KOPT-K1 (cell line): Measurements from ENCODE around the gene RBM17.
"Not testable (repeated sequence)": the region's sequence is repeated elsewhere in the genome, so short reads cannot be mapped to it uniquely, and the experiment has no call there.

Experiments
- H3K27ac ChIP-seq: fragments of 200-600 bp; sonication (generic); 2 replicates; pipeline ENCODE4 v1.5.1; 2016; ENCODE audit warnings: antibody characterized with exemption, mild to moderate bottlenecking, low read depth, low read length; ENCODE audit not compliant: poor library complexity, severe bottlenecking
- H3K36me3 ChIP-seq: fragments of 200-600 bp; sonication (generic); 2 replicates; pipeline ENCODE4 v1.5.1; 2017; ENCODE audit warnings: antibody characterized with exemption, mild to moderate bottlenecking, low read length, moderate library complexity; ENCODE audit not compliant: insufficient read depth
- H3K9me3 ChIP-seq: fragments of 200-600 bp; sonication (generic); 2 replicates; pipeline ENCODE4 v1.5.1; 2017; ENCODE audit warnings: antibody characterized with exemption, low read length, mild to moderate bottlenecking; ENCODE audit not compliant: insufficient read depth, poor library complexity, severe bottlenecking

Gene RBM17

DNA sequence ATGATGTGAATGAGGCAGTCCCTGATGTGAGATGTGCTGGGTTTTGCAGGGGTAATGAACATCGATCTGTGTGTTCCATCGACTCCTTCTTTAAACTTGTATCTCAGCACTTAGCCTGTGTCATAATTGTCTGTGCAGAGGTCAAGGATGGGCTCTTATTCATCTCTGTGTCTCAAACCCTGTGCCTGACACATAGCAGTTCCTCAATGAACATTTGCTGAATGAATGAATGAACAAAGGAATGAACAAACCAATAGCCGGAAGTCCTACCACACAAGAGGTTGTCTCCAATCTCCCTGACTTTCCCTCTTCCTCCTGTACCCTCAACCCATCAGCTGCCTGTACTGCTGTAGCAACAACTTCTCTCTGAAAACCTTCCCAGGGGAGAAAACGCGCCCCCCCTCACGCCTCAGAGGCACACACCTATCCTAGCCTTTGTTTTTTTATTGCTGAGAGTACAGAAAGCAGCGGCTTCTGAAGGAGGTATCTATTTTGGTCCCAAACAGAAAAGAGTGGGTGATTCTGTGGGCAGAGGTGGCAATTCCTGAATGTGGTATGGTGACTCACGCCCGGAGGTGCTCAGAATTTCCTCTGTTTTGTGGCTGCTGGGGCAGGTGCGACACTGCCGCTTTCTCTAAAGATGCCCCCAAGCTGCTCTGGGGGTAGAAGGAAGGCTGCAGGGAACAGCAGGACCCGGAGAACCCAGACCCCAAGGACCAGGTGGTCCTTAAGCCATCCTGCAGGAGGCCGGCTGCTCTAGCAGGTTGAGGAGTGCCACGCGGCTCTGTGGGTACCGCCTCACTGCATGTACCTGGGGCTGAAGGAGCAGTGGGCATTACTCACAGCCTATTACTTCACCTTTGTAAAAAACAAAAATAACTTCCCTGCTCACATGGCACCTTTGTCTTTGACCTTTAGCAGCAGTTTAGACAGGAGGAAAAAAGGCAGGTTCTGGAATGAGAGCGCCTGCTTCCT, 36.3 kb upstream of the RBM17 start:
- H3K27ac ChIP-seq, result no peak overlapping the region
- no peaks in the 10 kb centered on the region for H3K9me3 ChIP-seq
- H3K36me3 ChIP-seq, result no peaks in the 10 kb centered on the region

DNA sequence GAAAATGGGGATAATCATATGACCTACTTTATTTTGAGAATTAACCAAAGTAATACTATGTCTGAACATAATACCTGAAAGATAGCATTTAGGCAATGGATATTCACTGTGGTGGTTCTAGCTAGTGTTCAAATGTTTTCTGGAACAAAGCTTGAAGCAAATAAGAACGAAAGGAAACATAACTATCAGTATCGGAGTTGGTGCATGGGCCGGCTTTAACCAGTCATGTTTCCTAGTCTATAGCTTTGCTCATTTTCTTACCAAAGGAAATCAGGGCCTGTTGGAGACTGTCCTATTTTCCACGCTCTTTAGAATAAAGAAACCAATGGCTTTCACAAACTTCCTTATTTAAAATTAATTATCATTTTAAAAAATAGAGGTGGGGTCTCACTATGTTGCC, 35.5 kb upstream of the RBM17 start:
- Histone ChIP-seq H3K9me3 (no peaks in the 10 kb centered on the region), H3K27ac (no peak overlapping the region), H3K36me3 (no peaks in the 10 kb centered on the region)

DNA sequence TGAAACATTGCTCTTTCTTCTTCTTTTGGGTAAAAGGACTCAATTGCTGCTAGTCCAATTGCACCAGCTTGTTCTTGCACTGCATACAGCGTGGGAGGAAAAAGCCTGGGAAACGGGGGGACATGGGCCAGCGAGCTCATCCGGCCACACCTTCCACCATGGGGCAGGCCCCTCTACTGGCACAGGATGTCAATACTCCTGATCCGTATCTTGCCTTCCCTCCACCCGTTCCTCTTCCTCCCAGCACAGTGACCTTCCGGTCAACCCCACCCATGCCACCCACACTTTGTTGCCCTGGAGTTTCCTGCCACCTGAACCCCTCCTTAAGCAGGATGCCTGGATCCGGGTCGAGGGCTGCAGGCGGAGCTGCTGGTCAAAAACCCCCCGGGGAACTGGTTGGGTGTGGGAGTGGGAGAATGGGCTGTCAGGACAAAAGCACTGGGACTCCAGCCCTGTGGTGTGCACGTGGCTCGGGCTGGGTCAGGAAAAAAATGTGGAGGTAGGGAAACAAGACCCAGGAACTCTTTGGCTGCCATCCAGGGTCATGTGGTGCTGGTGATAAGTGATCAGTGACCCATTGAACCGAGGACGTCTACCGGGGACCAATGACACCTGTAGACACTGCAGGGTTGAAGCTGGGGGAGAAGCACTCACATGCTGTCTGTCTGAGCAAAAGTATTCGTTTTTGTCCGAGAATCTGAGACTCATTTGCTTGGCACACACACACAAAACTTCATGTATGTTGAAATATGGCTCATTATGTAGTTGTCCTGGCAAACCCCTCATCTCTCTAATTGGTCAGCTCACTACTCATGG, 34.8 kb upstream of the RBM17 start:
- no peaks in the 10 kb centered on the region for H3K36me3 ChIP-seq
- H3K27ac ChIP-seq, result no peak overlapping the region
- H3K9me3 ChIP-seq, result no peaks in the 10 kb centered on the region

DNA sequence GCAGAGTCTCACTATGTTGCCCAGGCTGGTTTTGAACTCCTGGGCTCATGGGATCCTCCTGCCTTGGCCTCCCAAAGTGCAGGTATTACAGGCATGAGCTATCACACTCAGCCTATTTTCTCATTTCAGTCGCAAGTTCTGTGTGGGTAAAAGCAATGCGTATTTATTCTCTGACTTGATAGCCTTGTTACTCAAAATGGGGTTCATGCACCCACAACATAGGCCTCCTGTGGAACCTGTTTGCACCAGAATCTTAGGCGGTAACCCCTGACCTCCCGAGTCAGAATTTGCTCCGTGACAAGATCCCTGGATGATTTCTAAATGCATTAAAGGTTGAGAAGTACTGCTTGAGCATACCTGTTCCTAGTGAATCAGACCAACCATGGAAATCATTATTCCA, 34.0 kb upstream of the RBM17 start:
- H3K27ac ChIP-seq, result no peak overlapping the region
- no peaks in the 10 kb centered on the region for H3K9me3 ChIP-seq
- H3K36me3 ChIP-seq, result no peaks in the 10 kb centered on the region

DNA sequence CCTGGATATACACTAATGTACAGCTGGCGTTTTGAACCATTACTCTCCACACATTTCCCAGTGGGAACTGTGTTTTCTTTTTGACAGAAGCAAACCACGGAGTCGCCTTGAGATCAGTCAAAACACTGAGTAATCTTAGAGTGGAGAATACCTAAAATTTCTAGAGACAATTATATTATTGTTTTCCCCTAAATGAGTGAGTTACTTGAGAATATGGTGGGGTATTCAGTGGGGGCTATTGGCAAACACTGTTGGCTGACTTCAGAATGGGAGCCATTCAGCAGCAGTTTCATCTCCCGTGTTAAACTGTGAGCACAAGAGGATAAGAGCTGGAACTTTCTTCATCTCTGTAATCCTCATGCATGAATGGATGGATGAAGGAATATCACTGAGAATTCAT, 32.9 kb upstream of the RBM17 start:
- H3K27ac ChIP-seq, result no peak overlapping the region
- H3K36me3 ChIP-seq, result no peaks in the 10 kb centered on the region
- H3K9me3 ChIP-seq, result no peaks in the 10 kb centered on the region

DNA sequence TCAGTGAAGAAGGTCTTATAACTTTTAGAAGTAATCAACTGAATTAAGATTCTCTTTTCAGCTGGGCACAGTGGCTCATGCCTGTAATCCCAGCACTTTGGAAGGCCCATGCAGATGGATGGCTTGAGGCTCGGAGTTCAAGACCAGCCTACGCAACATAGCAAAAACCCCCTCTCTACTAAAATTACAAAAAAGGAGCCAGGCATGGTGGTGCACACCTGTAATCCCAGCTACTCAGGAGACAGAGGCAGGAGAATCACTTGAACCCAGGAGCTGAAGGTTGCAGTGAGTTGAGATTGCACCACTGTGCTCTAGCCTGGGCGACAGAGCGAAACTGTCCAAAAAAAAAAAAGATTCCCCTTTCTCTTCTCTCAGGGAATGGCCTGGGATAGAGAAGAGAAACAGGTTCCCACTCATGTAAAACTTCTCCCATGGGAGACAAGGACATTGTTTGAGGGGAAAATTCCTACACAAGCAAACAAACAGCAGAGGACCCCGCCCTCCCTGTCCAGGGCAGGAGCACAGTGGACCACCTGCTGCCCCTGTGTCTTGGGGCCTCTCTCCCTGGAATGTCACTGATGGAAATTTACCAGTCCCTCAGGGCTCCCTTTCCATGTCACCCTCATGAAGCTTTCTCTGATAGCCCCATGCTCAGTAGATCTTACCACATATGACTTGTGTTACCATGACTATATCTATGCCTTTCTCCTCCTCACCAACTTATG, 32.3 kb upstream of the RBM17 start:
- H3K9me3 ChIP-seq, result no peaks in the 10 kb centered on the region
- no peaks in the 10 kb centered on the region for H3K36me3 ChIP-seq
- H3K27ac ChIP-seq, result no peak overlapping the region

DNA sequence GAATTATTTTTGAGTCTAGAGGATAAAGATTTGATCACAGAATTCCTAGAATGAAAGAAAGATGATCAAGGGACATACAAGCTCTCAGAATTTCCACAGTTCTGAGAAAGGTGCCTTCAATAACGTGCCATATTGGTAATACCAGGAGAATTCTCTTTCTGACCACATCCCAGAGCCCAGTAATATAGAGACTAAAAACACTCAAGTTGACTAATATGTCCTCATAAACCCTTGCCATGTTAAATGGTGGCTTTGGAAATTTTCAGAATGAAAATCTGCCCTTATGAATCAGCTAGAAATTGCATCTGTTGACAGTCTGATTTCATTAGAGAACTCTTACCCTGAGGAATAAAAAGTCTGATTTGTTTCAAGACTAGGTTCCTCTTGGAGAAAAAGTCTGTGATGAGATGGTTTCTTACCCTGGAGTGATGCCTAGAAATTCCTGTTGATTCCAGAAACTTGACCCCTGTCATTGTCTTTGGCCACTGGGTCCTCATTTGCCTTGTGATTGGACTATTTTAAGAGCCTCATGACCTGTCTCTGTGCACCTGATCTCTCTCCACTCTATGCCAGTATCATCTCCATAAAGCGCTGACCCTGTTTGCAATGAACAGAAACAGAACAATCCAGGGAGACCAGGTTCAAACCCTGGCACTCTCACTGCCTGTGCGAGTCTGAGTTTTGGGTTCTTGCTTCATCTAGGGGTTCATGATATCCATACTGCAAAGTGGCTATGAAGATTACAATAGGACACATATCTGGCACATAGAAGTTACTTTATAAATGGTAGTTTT, 30.0 kb upstream of the RBM17 start:
- H3K9me3 ChIP-seq, result no peaks in the 10 kb centered on the region
- no peak overlapping the region for H3K27ac ChIP-seq
- H3K36me3 ChIP-seq, result no peaks in the 10 kb centered on the region

DNA sequence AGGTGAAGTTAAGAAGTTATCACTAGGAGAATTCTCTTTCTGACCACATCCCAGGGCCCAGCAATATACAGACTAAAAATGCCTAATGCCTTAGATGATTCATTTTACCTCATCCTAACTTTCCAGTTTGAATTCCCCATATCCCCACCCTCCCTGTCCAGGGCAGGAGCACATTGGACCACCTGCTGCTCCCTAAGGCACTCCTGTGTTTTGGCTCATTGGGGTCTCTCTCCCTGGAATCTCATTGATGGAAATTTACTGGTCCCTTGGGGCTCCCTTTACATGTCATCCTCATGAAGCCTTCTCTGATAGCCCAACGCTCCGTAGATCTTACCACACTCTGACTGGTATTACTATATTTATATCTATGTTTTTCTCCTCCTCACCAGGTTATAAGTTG, 29.3 kb upstream of the RBM17 start:
- Histone ChIP-seq H3K9me3 (no peaks in the 10 kb centered on the region), H3K27ac (no peak overlapping the region), H3K36me3 (no peaks in the 10 kb centered on the region)

DNA sequence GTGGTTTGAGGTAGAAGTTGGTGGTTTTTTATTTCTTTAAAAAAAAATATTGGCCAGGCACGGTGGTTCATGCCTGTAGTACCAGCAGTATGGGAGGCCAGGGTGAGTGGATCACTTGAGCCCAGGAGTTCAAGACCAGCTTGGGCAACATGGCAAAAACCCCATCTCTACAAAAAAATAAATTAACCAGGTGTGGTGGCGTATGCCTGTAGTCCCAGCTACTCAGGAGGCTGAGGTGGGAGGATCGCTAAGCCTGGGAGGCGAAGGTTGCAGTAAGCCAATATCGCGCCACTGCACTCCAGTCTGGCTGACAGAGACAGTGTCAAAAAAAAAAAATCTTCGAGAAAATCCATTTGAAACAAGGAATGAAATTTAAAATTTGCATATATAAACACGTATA, 27.8 kb upstream of the RBM17 start:
- no peaks in the 10 kb centered on the region for H3K36me3 ChIP-seq
- H3K9me3 ChIP-seq, result no peaks in the 10 kb centered on the region

DNA sequence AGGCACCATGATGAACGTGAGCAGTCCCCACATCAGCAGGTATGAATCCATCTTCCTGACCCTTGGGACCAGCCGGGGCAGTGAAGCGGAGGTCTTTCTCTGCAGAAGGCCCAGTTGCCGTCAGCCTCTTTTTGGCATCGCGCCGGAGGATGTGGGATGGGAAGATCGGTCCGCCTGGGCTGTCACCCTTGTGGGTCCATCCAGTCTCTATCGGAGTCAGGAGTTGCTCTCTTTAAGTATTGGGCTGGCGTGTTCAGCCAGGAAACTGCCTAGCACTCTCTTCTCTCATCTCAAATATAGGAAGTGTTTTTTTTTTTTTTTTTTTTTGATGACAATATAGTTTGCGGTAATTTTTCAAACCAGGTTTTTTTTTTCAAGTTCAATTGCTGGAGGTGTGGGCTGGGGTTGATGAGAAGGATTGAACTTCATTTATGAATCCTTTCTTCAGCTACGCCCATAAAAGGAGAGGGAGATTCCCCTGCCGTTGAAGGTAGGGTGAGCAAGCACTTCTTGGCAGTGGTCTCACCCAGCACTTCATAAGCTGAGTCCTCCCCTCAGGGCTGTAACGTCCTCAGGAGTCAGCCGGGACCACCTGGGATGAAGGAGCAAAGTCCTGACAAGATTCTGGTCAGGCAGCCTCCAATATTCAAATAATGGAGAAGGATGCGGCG, 26.6 kb upstream of the RBM17 start, which contains the start of gene IL2RA:
Gene IL2RA, minus strand, starts transcription at position 267 of the 671 bp plus-strand sequence. Its CDS starts 216 bp downstream, at position 51.
- Histone ChIP-seq H3K27ac (no peak within 1 kb of the TSS), H3K36me3 (no peaks in the 10 kb centered on the region), H3K9me3 (no peaks in the 10 kb centered on the region)

More for the DNA sequence above, 27.8 kb upstream of the RBM17 start:
- H3K27ac ChIP-seq, result no peak overlapping the region

DNA sequence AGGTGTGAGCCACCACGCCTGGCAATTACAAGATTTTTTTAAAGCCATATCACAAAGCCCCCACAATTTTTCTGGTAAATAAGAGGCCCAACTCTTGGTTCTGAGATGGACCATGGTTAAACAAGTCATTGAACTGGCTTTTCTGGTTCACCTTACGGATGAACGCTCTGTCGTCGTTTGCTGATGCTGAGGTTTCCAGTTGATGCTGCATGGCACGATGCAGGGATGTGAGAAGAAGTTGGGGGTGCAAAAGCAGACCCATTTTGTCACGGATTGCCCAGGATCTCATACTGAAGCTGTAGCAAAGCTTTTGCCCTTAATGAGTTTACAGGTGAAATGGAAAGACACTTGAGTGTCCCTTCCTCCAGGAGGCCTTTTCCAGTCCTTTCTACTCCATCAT, 24.7 kb upstream of the RBM17 start:
- no peaks in the 10 kb centered on the region for H3K36me3 ChIP-seq
- no peak overlapping the region for H3K27ac ChIP-seq
- H3K9me3 ChIP-seq, result no peaks in the 10 kb centered on the region

DNA sequence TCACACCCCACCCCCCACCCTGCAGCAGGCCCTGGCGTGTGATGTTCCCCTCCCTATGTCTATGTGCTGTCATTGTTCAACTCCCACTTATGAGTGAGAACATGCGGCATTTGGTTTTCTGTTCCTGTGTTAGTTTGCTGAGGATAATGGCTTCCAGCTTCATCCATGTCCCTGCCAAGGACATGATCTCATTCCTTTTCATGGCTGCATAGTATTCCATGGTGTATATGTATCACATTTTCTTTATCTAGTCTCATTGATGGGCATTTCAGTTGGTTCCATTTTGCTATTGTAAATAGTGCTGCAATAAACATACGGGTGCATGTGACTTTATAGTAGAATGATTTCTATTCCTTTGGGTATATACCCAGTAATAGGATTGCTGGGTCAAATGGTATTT, 24.1 kb upstream of the RBM17 start:
- not testable (repeated sequence) for H3K36me3 ChIP-seq, H3K27ac ChIP-seq

DNA sequence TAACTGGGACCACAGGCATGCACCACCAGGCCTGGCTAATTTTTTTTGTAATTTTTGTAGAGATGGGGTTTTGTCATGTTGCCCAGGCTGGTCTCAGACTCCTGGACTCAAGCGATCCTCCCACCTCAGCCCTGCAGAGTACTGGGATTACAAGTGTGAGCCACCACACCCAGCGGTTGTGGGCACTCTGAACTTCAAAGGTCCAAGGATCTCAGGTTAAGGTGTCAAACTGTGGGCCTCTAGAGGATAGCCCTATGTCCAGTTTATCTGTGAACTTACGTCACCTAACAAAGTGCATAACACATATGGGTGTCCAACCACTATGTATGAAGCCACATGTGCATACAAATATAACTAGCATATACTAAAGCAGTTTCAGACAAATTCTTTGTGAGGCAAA, 23.4 kb upstream of the RBM17 start:
- no peak overlapping the region for H3K27ac ChIP-seq
- no peaks in the 10 kb centered on the region for H3K36me3 ChIP-seq
- H3K9me3 ChIP-seq, result no peaks in the 10 kb centered on the region

More for the DNA sequence above, 24.1 kb upstream of the RBM17 start:
- H3K9me3 ChIP-seq, result not testable (repeated sequence)

DNA sequence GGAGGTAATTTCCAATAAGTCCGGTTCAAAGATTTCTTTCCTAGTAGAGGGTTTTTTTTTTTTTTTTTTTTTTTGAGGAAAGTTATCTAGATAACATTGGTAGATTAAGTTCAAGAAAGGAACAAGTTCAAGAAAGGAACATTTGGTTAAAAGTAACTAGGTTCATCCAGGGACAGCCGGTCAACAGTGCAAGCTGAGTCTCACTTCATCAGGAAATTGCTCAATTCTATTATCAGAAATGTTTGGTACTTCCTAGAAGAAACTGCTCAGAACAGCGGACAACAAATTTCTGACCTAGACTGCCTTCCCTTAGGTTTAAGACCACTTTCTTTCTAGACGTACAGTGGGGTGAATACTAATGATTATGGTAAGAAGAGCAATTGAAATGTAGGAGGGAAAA, 23.0 kb upstream of the RBM17 start:
- H3K36me3 ChIP-seq, result no peaks in the 10 kb centered on the region
- no peak overlapping the region for H3K27ac ChIP-seq
- H3K9me3 ChIP-seq, result no peaks in the 10 kb centered on the region
